HG03460 (cell line): ENCODE measurements around the gene FLOT1.
"Not testable (repeated sequence)": the region's sequence is repeated elsewhere in the genome, so short reads cannot be mapped to it uniquely, and the experiment has no call there.

ENCODE experiments used
- ATAC-seq: cut with Tn5 transposase; IDR thresholded peaks from one replicate; pipeline ENCODE4 v1.9.1; 2021; ENCODE audit not compliant: unreplicated experiment

The FLOT1 gene

DNA sequence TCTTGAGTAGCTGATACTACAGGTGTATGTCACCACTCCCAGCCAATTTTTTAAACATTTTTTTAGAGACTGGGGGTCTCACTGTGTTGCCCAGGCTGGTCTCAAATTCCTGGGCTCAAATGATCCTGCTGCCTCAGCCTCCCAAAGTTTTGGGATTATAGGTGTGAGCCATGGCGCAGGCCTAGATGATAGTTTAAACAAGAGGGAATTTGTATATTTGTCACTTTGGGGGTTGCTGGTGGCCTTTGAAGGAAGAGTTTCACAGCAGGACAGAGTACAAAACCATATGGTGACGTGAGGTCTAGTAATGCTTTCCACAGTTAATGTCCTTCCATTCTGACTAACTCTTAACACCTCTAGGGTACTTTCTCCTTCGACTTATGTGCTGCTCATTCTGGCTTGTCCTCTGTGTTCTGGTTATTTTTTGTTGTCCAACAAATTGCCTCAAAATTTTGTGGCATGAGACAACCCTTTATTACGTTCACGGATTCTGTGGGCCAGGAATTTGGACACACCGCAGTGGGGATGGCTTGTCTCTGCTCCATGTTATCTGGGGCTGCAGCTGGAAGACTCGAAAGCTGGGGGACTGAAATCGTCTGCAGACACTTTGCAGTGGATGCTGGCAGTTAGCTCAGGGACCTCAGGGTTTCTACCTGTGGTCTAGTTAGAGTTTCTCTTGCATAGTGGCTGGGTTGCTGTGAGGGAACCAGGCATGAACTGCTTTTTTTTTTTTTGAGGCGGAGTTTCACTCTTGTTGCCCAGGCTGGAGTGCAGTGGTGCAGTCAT, 24.9 kb upstream of the FLOT1 start:
- peak; percentile 51 for ATAC-seq

DNA sequence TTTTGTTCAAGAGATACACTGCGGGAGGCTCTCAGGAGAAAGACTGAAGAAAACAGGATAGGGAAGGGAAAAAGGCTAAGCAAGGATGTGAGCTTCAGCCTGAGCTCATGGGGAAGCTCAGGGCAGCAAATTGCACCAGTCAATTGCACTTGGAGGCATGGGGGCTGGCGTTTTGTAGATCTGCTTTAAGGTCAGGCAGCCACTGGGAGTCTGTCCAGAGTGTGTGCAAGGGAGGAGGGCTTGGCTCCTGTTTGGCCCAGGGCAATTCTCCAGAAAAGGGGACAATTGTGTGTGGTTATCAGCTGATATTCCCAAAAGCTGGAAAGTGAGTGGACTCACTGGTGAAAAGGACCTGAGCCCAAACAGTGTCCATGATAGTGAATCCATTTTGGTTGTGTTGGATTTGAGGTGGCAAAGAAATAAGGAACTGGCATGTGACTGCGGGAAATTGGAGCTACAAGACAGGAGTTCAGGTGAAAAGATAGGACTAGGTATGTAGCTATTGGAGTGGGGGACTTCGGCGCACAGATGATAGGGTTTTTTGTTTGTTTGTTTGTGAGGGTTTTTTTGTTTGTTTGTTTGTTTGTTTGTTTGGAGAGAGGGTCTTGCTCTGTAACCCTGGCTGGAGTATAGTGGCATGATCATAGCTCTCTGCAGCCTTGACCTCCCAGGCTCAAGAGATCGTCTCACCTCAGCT, 24.1 kb upstream of the FLOT1 start:
- no peak for ATAC-seq

DNA sequence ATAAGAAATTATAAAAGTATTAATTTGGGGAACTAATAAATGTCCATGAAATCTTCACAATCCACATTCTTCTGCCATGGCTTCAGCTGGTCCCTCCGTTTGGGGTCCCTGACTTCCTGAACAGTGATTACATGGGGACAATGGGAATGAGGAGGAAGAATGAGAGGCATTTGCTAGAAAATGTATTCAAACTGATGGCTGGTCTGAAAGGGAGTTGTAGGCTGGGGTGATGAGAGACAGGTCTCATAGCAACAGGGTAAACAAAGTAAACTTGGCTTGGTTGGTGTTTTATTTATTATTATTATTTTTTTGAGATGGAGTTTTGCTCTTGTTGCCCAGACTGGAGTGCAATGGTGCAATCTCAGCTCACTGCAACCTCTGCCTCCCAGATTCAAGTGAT, 23.0 kb upstream of the FLOT1 start:
- ATAC-seq, result not testable (repeated sequence)

DNA sequence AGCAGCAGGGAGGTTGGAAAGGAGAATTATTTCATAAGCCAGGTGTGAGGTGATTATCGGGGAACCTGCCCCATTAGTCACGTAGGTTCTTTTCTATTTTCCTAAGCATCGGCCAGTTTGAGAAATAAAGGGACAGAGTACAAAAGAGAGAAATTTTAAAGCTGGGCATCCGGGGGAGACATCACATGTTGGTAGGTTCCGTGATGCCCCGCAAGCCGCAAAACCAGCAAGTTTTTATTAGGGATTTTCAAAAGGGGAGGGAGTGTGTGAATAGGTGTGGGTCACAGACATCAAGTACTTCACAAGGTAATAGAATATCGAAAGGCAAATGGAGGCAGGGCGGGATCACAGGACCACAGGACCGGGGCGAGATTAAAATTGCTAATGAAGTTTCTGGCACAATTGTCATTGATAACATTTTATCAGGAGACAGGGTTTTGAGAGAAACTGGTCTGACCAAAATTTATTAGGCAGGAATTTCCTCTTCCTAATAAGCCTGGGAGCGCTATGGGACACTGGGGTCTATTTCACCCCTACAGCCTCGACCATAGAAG, 22.1 kb upstream of the FLOT1 start:
- ATAC-seq, result not testable (repeated sequence)

DNA sequence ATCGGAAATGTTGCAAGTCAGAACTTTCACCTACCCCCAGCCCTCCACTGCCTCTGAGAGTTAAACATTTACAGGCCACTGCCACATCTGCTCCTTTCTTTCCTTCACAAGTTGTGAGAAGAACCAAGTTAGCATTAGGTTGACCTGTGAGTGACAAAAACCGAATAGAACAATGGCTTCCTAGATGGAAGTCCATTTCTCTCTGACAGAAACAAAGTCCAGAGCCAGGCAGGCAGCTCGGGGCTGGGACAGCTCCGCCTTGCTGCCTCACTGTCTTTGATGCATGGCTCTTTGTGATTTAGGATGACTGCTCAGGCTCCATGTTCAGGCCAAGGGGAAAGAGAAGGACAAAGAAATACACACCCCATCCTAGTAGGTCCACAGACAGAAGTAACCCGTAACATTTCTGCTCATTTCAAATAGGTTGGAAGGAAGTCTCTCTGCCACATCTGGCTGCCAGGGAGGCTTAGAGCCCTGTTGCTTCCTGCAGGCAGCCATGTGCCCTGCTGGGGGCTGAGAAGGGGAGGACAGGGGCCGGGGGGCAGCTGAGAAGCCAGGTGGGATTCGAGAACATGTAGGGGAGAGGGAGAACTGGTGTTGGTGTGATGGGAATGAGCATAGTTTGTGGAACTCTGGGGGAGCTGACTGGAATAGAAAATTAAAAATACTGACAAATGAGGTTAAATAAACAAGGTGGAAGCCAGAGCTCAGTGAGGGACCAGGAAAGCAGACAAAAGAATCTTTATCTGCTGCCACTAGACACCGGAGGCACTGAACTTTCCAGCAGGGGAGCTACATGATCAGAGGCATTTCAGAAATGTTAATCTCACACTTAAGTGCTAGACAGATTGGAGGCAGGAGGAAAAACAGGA, 21.4 kb upstream of the FLOT1 start:
- ATAC-seq, result no peak

DNA sequence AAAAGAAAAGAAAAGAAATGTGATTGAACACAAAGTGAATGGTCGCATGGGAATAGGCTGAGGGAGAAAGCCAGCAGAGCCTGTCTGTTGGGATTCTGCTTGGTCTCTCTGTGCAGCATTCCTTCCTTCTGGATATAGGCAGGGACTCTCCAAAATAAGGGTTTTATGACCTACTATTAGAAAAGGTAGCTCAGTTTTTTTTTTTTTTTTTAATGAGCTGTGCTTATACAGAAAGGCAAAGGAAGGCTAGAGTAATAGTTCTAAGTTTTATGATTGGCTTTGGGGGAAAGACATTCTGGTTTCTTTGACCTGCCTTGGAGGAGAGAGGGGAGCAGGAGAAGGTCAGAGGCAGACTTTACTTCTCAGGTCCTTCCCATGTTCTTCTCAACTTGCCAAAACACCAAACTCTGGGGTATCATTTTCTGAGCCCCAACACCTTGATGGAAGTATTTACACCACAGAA, 20.7 kb upstream of the FLOT1 start:
- ATAC-seq, result no peak

DNA sequence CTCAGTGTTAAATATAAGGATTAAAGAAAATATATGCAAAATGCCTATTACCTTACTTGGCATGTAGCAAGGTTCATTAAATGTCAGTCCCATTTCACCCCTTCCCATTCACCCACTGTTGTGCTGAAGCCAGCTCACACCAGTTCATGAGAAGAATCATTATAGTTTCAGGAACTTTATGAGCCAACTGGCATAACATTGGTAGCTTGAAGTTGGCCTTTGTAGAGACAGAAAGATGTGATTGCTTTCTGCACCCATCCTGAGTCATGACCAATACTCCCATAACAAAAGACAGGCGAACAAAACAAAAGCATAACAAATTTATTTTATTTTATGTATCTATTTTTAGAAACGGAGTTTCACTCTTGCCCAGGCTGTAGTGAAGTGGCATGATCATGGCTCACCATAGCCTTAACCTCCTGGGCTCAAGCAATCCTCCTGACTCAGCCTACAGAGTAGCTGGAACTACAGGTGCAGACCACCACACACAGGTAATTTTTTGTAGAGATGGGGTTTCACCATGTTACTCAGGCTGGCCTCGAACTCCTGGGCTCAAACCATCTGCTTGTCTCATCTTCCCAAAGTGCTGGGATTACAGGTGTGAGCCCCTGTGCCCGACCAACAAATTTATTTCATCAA, 19.4 kb upstream of the FLOT1 start:
- ATAC-seq, result no peak

DNA sequence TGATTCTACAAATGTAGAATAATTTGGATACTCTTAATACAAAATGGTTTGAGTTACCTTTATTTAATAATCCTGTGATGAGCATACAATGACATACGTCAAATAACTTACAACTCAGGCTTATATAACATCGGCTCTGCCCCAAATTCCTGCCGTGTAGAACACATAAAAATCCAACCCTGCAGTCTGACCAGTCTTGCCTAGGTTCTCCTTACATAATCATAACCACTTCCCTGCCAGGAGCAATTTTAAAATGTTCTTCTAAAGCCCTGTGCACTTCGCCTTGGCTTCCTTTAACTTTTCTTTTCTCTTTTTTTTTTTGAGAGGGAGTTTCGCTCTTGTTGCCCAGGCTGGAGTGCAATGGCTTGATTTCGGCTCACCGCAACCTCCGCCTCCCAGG, 18.1 kb upstream of the FLOT1 start:
- no peak for ATAC-seq

DNA sequence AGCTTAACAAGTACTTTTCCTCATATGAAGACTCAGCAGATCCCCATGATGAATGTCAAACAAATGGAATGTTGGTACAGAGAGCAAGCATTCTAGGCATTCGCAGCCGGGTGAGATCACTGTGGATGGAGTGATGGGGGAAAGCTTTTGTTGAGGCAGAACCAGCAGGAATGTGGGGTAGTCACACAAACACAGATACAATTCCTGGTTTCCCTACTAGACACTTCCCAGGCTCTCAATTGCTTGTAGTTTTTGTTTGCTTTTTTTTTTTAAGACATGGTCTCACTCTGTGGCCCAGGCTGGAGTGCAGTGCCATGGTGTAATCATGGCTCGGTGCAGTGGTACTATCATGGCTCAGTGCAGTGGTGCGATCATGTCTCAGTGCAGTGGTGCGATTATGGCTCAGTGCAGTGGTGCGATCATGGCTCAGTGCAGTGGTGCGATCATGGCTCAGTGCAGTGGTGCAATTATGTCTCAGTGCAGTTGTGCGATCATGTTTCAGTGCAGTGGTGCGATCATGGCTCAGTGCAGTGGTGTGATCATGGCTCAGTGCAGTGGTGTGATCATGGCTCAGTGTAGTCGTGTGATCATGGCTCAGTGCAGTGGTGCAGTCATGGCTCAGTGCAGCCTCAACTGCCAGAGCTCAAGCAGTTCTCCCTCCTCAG, 17.2 kb upstream of the FLOT1 start:
- no peak for ATAC-seq

DNA sequence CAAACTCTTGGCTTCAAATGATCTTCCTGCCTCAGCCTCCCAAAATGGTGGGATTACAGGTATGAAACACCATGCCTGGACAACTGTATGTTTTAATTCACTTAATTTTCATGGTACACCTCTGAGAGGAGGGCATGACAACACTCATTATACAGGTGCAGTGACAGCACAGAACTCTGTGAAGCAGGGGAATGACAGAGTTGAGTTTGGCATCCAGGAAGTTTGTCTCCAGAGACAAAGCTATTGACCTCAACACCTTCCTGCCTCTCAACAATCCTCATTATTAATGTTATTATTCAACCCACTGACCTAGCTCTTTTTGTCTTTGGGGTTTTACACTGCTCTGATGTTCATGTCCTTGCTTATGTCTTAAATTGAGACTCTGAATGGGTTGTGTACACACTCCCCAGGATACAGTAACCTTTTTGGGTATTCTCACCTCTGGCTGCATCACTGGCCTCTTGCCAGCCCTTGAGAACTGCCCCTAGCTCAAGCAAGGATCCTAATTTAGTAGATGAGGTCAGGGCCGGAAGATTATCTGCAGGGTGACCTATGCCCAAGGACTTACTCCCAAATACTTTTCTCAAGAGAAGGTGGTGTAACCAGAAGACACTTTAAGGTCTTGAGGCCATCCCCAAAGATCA, 14.9 kb upstream of the FLOT1 start:
- no peak for ATAC-seq

DNA sequence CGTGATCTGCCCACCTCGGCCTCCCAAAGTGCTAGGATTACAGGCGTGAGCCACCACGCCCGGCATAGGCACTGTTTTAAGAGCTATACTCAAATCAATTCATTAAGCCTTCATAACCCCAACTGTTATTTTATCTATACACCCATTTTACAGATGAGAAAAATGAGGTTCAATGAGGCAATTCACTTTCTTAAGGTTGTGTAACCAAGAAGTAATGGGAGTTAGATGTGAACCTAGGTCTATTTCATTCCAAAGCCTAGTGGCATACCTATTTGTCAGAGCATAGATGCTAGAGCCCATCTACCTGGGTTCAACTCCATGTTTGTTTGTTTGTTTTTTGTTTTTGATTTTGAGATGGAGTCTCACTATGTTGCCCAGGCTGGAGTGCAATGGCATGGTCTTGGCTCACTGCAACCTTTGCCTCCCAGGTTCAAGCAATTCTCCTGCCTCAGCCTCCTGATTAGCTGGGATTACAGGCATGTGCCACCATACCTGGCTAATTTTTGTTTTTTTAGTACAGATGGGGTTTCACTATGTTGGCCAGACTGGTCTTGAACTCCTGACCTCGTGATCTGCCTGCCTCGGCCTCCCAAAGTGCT, 14.0 kb upstream of the FLOT1 start:
- ATAC-seq, result not testable (repeated sequence)

DNA sequence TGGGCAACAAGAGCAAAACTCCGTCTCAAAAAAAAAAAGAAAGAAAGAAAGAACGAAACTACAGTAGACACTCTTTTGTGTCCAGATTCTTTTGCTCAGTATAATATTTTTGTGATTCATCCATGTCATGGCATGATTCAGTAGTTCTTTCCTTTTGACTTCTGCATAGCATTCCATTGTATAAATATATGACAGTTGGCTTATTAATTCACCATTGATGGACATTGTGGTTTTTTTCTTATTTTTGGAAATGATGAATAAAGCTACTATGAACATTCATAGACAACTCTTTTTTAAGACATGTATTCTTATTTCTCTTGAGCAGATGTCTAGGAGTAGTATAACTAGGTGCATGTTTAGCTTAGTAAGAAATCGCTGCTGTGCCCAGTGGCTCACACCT, 12.1 kb upstream of the FLOT1 start:
- no peak for ATAC-seq

DNA sequence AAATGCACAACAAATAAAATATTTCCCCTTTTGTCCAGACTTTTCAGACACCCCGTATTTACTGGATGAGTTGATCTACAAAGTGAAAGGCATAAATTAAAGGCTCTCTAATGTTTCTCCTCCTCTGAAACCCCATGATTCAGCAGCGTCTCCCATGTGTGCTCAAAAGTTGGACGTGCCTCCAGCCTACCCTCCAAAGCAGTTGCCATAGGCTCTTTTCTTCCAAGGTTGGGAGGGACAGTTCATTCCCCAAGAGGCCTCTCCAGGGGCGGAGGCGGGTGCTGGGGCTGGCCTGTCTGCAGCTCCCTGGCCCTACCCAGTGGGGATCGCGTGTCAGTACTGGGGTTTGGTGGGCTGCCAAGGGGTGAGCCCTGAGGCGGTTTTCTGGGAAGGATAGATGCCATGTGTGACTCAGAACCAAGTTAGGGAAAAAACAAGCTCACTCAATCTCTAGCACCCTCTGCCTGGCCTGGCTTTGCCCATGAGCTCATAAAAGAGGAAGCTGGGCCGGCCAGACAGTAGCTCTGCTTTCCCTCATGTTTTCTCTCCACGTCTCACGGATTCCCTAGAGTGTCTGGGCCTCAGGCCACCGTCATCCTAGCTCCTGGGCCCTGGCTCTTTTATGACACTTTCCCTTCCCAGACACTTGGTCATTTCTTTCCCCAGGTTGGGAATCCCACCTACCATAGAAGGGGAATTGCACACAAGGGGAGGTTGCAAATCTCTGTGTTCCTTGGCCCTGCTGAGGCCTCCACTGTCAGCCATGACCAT, 9.9 kb upstream of the FLOT1 start:
- no peak for ATAC-seq

DNA sequence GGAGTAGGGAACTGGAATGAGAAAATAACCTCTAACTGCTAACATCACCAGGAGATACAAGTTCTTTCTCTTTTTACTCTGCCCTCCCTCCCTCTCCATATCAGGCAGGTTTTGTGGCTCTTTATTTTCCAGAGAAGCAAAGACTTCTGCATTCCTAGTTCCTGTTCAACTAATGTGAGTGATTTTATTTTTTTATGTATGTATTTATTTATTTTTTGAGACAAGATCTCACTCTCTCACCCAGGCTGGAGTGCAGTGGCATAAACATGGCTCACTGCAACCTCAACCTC, 7.8 kb upstream of the FLOT1 start:
- no peak for ATAC-seq

DNA sequence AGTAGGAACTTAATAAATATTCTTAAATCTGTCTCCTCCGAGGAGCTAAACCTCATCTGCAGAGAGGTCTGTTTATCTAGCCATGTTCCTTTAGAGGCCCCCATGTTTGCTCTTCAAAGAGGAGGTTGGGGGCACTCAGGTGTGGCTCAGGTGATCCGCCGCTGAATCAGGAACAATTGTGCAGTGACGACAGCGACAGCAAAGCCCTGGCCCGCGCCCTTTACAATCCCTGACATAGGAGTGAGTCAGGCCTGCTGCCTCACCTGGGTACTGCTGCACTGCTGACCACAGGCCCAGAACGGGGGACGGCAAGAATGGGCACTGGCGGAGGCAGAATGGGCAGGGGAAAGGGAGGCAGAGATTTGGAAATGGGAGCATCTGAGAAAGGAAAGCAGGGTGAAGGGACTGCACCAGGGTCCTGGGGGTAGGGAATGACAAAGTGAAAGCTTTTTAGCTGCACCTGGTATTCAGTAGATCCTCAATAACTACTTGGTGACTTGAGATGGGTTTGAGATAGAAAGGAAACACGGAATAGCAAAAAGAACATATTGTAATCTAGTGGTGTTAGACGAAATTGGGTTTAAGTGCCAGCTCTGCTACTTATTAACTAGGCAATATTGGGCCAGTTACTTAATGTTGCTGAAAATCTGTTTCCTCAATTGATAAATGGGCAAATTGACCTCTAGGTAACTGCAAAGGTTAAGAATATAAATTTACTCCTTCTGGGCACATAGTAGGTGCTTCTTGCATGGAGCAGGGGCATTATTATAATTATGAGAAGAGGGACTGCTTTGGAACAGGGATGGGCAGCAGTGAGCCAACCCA, 7.3 kb upstream of the FLOT1 start:
- no peak for ATAC-seq

DNA sequence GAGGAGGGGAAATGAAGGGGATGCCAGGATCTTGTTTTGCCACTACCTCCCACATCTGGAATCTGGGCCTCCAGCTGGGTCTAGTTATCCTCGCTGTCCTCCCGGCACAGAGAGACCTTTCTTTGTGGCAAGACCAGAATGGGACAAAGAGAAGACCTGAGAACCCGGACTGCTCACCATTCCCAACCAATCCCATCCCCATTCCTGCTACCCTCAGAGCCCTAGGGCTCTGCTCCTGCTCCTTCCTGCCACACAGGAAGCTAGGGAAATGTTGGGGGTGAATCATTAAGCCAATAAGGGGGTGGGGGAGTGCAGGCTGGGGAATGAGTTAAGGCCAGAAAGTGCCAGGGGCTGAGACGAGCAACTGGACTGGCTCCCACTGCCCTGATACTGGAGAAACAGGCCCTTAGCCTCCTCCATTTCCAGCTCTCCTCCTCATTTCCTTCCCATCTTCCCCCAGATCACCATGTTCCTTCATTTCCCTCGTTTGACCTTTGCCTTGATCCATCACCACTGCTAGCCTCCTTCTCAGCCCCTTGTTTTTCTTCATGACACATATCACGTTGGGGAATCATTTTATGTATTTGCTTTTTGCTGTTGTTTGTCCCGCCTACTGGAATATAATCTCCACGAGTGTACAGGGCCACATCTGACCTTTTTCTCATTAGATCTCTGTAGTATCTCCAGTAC, 6.5 kb upstream of the FLOT1 start:
- ATAC-seq, result no peak
